ENCODE results near the gene MTHFD1L.

MTHFD1L gene

DNA sequence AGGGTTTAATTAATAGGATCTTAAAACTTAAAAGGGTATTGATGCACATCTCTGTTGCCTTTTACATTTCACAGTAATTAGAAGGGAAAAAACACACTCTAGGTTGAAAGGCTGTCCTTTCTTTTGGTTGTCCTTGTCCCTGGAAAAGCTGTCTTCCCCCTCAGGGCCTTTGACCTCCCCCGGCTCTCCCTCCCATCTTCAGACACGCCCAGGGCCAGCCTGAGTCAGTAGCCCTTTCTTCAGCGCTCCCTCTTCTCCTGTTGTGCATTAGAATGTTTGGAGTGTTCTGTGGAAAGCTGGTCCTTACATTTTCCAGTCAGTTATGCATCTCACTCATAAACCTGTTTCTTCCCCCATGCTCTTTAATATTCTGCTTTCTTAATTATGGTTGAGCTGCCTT is 157.0 kb downstream of the MTHFD1L start:
- Histone ChIP-seq H3K4me1 (ENCODE audit: control insufficient read depth in 1 of 2, insufficient read depth in 1 of 2, low read depth in 1 of 2, low read length in 1 of 2) (no peaks in the 10 kb centered on the region), H3K36me3 (no peaks in the 10 kb centered on the region), H3K4me3 (ENCODE audit: low read depth in 1 of 2, low read length in 1 of 2) (no peak overlapping the region), H3K9me3 (no peaks in the 10 kb centered on the region), H3K27me3 (no peaks in the 10 kb centered on the region), H3K27ac (no peak overlapping the region)
- TF ChIP-seq, protein P1, sequence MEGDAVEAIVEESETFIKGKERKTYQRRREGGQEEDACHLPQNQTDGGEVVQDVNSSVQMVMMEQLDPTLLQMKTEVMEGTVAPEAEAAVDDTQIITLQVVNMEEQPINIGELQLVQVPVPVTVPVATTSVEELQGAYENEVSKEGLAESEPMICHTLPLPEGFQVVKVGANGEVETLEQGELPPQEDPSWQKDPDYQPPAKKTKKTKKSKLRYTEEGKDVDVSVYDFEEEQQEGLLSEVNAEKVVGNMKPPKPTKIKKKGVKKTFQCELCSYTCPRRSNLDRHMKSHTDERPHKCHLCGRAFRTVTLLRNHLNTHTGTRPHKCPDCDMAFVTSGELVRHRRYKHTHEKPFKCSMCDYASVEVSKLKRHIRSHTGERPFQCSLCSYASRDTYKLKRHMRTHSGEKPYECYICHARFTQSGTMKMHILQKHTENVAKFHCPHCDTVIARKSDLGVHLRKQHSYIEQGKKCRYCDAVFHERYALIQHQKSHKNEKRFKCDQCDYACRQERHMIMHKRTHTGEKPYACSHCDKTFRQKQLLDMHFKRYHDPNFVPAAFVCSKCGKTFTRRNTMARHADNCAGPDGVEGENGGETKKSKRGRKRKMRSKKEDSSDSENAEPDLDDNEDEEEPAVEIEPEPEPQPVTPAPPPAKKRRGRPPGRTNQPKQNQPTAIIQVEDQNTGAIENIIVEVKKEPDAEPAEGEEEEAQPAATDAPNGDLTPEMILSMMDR (IDR thresholded peaks at IDR 0.05) = no peak

DNA sequence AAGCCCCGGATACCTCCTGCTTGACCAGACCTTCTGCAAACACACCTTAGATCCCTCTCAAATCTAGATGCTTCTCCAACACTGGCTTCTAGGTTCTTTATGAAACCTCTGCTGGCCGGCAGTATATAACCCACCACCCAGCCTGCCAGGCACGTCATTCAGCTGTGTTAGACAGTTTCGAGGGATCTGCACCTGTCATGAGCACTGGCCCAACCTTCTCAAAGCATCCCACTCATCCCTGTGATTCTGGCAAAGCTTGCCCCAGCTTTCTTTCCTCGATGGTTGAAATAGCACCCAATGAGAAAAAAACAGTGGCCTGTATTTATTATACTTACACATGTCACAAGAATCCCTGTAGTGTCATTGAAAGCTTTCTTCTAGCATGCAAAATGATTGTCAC is 157.8 kb downstream of the MTHFD1L start:
- TF ChIP-seq, protein P1 (IDR thresholded peaks at IDR 0.05) = no peak
- no peaks in the 10 kb centered on the region for H3K36me3 ChIP-seq
- H3K4me3 ChIP-seq (ENCODE audit: low read depth in 1 of 2, low read length in 1 of 2) = no peak overlapping the region
- no peaks in the 10 kb centered on the region for H3K4me1 ChIP-seq (ENCODE audit: control insufficient read depth in 1 of 2, insufficient read depth in 1 of 2, low read depth in 1 of 2, low read length in 1 of 2)
- no peaks in the 10 kb centered on the region for H3K27me3 ChIP-seq
- H3K27ac ChIP-seq = no peak overlapping the region
- H3K9me3 ChIP-seq = no peaks in the 10 kb centered on the region

DNA sequence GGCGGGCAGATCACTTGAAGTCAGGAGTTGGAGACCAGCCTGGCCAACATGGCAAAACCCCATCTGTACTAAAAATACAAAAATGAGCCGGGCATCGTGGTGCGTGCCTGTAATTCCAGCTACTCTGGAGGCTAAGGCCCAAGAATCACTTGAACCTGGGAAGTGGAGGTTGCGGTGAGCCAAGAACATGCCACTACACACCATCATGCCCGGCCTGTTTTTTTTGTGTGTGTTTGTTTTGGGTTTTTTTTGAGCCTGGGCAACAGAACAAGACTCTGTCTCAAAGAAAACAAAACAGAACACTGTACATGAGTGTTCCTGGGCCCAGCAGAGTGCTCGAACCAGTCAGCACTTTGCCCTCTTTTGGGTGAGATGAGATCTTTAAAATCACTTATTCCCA is 159.1 kb downstream of the MTHFD1L start:
- no peak overlapping the region for H3K4me3 ChIP-seq (ENCODE audit: low read depth in 1 of 2, low read length in 1 of 2)
- no peaks in the 10 kb centered on the region for H3K27me3 ChIP-seq
- H3K27ac ChIP-seq = no peak overlapping the region
- no peaks in the 10 kb centered on the region for H3K4me1 ChIP-seq (ENCODE audit: control insufficient read depth in 1 of 2, insufficient read depth in 1 of 2, low read depth in 1 of 2, low read length in 1 of 2)
- no peaks in the 10 kb centered on the region for H3K36me3 ChIP-seq
- TF ChIP-seq, protein P1 (IDR thresholded peaks at IDR 0.05) = no peak
- H3K9me3 ChIP-seq = no peaks in the 10 kb centered on the region

DNA sequence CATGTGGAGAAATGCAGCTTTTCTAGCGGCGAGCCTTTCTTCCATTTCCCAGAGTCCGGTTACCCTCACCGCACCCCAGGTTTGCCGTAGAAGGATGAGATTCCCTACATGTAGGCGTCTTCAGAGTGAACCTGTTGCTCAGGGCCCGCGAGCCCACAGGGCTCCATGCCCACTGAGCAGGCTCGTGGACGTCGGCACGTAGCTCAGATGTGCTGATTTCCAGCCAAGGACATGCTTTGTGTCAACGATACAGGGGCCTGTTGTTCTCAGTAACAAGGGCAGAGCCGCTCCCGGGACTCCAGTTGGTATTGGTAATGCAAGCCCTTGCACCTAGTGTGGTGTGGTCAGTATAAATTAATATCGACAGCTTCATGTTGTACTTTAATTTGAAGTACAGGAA is 159.6 kb downstream of the MTHFD1L start:
- TF ChIP-seq, protein P1 (IDR thresholded peaks at IDR 0.05) = no peak
- Histone ChIP-seq H3K27ac (no peak overlapping the region), H3K4me3 (ENCODE audit: low read depth in 1 of 2, low read length in 1 of 2) (no peak overlapping the region), H3K36me3 (no peaks in the 10 kb centered on the region), H3K9me3 (no peaks in the 10 kb centered on the region), H3K27me3 (no peaks in the 10 kb centered on the region), H3K4me1 (ENCODE audit: control insufficient read depth in 1 of 2, insufficient read depth in 1 of 2, low read depth in 1 of 2, low read length in 1 of 2) (no peaks in the 10 kb centered on the region)

DNA sequence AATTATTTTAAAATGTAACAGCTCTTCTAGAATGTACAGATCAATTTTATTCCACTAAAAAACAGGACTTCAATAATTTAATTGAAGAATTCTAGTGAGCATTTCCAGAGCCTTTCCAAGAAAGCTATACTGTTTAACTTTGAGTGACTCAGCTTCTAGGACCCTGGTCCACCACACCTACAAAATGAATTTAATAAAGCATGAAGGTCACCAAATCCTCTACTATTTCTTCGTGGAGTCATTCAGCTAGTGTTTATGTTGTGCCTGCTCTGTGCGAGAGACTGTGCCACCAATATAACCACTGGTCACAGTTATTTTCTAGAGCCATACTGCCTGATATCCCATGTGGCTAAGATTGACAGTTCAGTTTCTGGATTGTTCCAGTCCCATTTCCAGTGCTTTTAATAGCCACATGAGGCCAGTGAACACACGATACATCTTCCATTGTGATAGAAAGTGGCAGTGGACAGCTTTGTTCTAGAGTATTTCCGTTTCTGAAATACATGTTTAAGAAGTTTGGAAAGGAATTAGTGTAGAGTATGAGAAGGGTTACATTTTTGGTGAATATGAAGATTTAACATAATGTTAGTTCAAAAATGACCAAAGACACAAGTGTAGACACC is 160.7 kb downstream of the MTHFD1L start:
- no peak overlapping the region for H3K4me3 ChIP-seq (ENCODE audit: low read depth in 1 of 2, low read length in 1 of 2)
- H3K4me1 ChIP-seq (ENCODE audit: control insufficient read depth in 1 of 2, insufficient read depth in 1 of 2, low read depth in 1 of 2, low read length in 1 of 2) = no peaks in the 10 kb centered on the region
- no peak overlapping the region for H3K27ac ChIP-seq
- H3K9me3 ChIP-seq = no peaks in the 10 kb centered on the region
- no peaks in the 10 kb centered on the region for H3K36me3 ChIP-seq
- TF ChIP-seq, protein P1 (IDR thresholded peaks at IDR 0.05) = no peak
- H3K27me3 ChIP-seq = no peaks in the 10 kb centered on the region

Measured in neutrophil (primary cell).